H1 (cell line): Measurements from ENCODE around the gene AGAP1. TPM values are rescaled to one million over a fixed set of nuclear protein-coding genes. Genes with fewer than 3 reads are reported as not detected.
A peak's percentile ranks its signal among the peaks of the same experiment; 100 is the strongest.

Source experiments
- CTCF ChIA-PET: fragments of 300-600 bp; sonication (Branson Sonifier 250); formaldehyde crosslinking; loops from one replicate; lab custom pipeline; 2021; ENCODE audit not compliant: partially characterized antibody; lab: Charles Lee
- POLR2A ChIA-PET: fragments of 300-600 bp; sonication (Branson Sonifier 250); formaldehyde crosslinking; loops from one replicate; lab custom pipeline; 2021; ENCODE audit warnings: inconsistent platforms; ENCODE audit not compliant: partially characterized antibody; lab: Charles Lee
- DNase-seq, 2 experiments: peaks; one replicate each; pipeline versions ENCODE4 v3.0.0 to v3.0.0-alpha.2; 2010 to 2022; ENCODE audit warnings: low spot score in 2 of 2, low read depth in 1 of 2, mixed read lengths in 1 of 2
- FAIRE-seq: peaks from 2 replicates; lab custom pipeline; 2011; peaks lifted over from hg19 to GRCh38; lab: Jason Lieb, UNC
- H2AFZ ChIP-seq: 2 replicates; pipeline ENCODE4 v1.8.1; 2012; ENCODE audit warnings: low read length, inconsistent platforms
- H2AK5ac ChIP-seq: 2 replicates; pipeline ENCODE4 v1.6.1; 2013; ENCODE audit warnings: low read depth, low read length
- H2BK120ac ChIP-seq: replicated peaks from 2 replicates; pipeline ENCODE3; 2013; ENCODE audit warnings: low read depth, low read length, inconsistent platforms
- H2BK12ac ChIP-seq: 2 replicates; pipeline ENCODE4 v1.6.1; 2013; ENCODE audit warnings: low read depth, low read length
- H2BK15ac ChIP-seq: 2 replicates; pipeline ENCODE4 v1.6.1; 2013; ENCODE audit warnings: low read length
- H2BK20ac ChIP-seq: 2 replicates; pipeline ENCODE4 v1.6.1; 2013; ENCODE audit warnings: low read length
- H2BK5ac ChIP-seq: 2 replicates; pipeline ENCODE4 v1.6.1; 2013; ENCODE audit warnings: low read depth, low read length
- H3K14ac ChIP-seq: 2 replicates; pipeline ENCODE4 v1.6.1; 2013; ENCODE audit warnings: inconsistent platforms; ENCODE audit not compliant: insufficient read length
- H3K18ac ChIP-seq: 2 replicates; pipeline ENCODE4 v1.6.1; 2013; ENCODE audit warnings: low read length; ENCODE audit errors: extremely low read depth
- H3K23ac ChIP-seq: 2 replicates; pipeline ENCODE4 v1.6.1; 2013; ENCODE audit warnings: inconsistent platforms; ENCODE audit not compliant: insufficient read length
- H3K23me2 ChIP-seq: 2 replicates; pipeline ENCODE4 v1.6.1; 2013; ENCODE audit warnings: low read depth, low read length
- H3K27ac ChIP-seq: 2 replicates; pipeline ENCODE4 v1.6.1; 2011; ENCODE audit warnings: low read depth, low read length, inconsistent platforms
- H3K27me3 ChIP-seq, 4 experiments: replicated peaks in 1 of 4; 1 replicate in 1 of 4; 2 replicates in 3 of 4; pipeline versions ENCODE4 v1.6.1 to v1.8.1; 2011 to 2013; ENCODE audit warnings: low read length in 3 of 4, mild to moderate bottlenecking in 3 of 4, inconsistent platforms in 2 of 4, mixed read lengths in 2 of 4, moderate library complexity in 1 of 4; ENCODE audit not compliant: control insufficient read depth in 3 of 4, insufficient read depth in 3 of 4; ENCODE audit errors: extremely low read depth in 1 of 4
- H3K36me3 ChIP-seq, 4 experiments: 2 replicates each; pipeline versions ENCODE4 v1.6.1 to v1.8.1; 2011 to 2013; ENCODE audit warnings: mild to moderate bottlenecking in 4 of 4, low read length in 3 of 4, moderate library complexity in 2 of 4, control low read depth in 1 of 4, inconsistent platforms in 1 of 4; ENCODE audit not compliant: insufficient read depth in 4 of 4, control insufficient read depth in 2 of 4
- H3K4ac ChIP-seq: replicated peaks from 2 replicates; pipeline ENCODE3; 2013; ENCODE audit warnings: low read length, low read depth, mixed read lengths, inconsistent platforms; ENCODE audit not compliant: insufficient read length
- H3K4me1 ChIP-seq, 4 experiments: replicated peaks in 1 of 4; 1 replicate in 1 of 4; 2 replicates in 3 of 4; pipeline versions ENCODE4 v1.6.1 to v1.8.1; 2011 to 2013; ENCODE audit warnings: low read length in 3 of 4, inconsistent platforms in 2 of 4, mixed read lengths in 1 of 4; ENCODE audit not compliant: insufficient read depth in 4 of 4, control insufficient read depth in 3 of 4
- H3K4me2 ChIP-seq, 2 experiments: 2 replicates each; pipeline versions ENCODE4 v1.6.1 to v1.8.1; 2011 to 2013; ENCODE audit warnings: low read depth in 2 of 2, low read length in 2 of 2, control low read depth in 1 of 2, inconsistent platforms in 1 of 2, mild to moderate bottlenecking in 1 of 2; ENCODE audit not compliant: insufficient read depth in 1 of 2
- H3K4me3 ChIP-seq, 4 experiments: fragments of 200-600, 300-600 bp in 1 of 4; sonication (generic), shearing (Covaris generic), sonication (Bioruptor Twin) in 1 of 4; 2 replicates each; pipeline versions ENCODE4 v1.5.1 to v1.8.1; 2011 to 2016; ENCODE audit warnings: low read length in 4 of 4, low read depth in 3 of 4, control low read depth in 2 of 4, inconsistent platforms in 2 of 4, mild to moderate bottlenecking in 2 of 4, mixed read lengths in 1 of 4, moderate library complexity in 1 of 4; ENCODE audit not compliant: insufficient read depth in 2 of 4; ENCODE audit errors: extremely low read depth in 1 of 4
- H3K56ac ChIP-seq: replicated peaks from 2 replicates; pipeline ENCODE3; 2013; ENCODE audit warnings: low read depth, mild to moderate bottlenecking, mixed read lengths, low read length, inconsistent platforms; ENCODE audit not compliant: insufficient read length
- H3K79me1 ChIP-seq: 2 replicates; pipeline ENCODE4 v1.6.1; 2013; ENCODE audit warnings: low read depth, low read length, control low read depth
- H3K79me2 ChIP-seq, 2 experiments: 2 replicates each; pipeline versions ENCODE4 v1.6.1 to v1.8.1; 2012 to 2013; ENCODE audit warnings: low read length in 2 of 2, mild to moderate bottlenecking in 2 of 2, inconsistent platforms in 1 of 2; ENCODE audit not compliant: insufficient read depth in 2 of 2, control insufficient read depth in 1 of 2
- H3K9ac ChIP-seq, 4 experiments: replicated peaks in 1 of 4; 1 replicate in 1 of 4; 2 replicates in 3 of 4; pipeline versions ENCODE4 v1.6.1 to v1.8.1; 2011 to 2013; ENCODE audit warnings: low read depth in 3 of 4, low read length in 3 of 4, control low read depth in 2 of 4, mild to moderate bottlenecking in 2 of 4, moderate library complexity in 2 of 4, inconsistent platforms in 1 of 4; ENCODE audit errors: extremely low read depth in 1 of 4
- H3K9me3 ChIP-seq, 2 experiments: 2 replicates each; pipeline versions ENCODE4 v1.6.1 to v1.8.1; 2012 to 2013; ENCODE audit warnings: mild to moderate bottlenecking in 2 of 2, moderate library complexity in 2 of 2, control low read depth in 1 of 2, inconsistent platforms in 1 of 2, low read depth in 1 of 2, low read length in 1 of 2, mixed read lengths in 1 of 2; ENCODE audit not compliant: insufficient read depth in 2 of 2
- H4K20me1 ChIP-seq, 2 experiments: replicated peaks in 1 of 2; 2 replicates each; pipeline versions ENCODE3 to v1.8.1; 2011 to 2013; ENCODE audit warnings: inconsistent platforms in 2 of 2, low read length in 2 of 2, mild to moderate bottlenecking in 1 of 2; ENCODE audit not compliant: insufficient read depth in 2 of 2, control insufficient read depth in 1 of 2
- H4K5ac ChIP-seq: 2 replicates; pipeline ENCODE4 v1.6.1; 2013; ENCODE audit warnings: low read length, low read depth, mixed read lengths, inconsistent platforms; ENCODE audit not compliant: insufficient read length
- H4K8ac ChIP-seq: 2 replicates; pipeline ENCODE4 v1.8.0; 2013; ENCODE audit warnings: mild to moderate bottlenecking, moderate library complexity, low read length, inconsistent platforms; ENCODE audit not compliant: insufficient read depth; ENCODE audit errors: extremely low read depth
- H4K91ac ChIP-seq: replicated peaks from 2 replicates; pipeline ENCODE3; 2013; ENCODE audit warnings: low read length, mixed read lengths, inconsistent platforms; ENCODE audit not compliant: insufficient read length
- WGBS, 2 experiments: shearing (Covaris generic) in 1 of 2; methylation state at CpG; one replicate each; pipeline versions ENCODE4 v1.1.6 to v1.1.7; 2013 to 2015; ENCODE audit warnings: low lambda C conversion rate in 2 of 2, mixed read lengths in 2 of 2, inconsistent platforms in 1 of 2, low coverage in 1 of 2, missing lambda C conversion rate in 1 of 2; ENCODE audit not compliant: insufficient replicate concordance in 2 of 2, insufficient coverage in 1 of 2, insufficient read length in 1 of 2; ENCODE audit errors: extremely low coverage in 1 of 2, missing lambda C conversion rate in 1 of 2; 5-methylcytosine and 5-hydroxymethylcytosine counted together
- polyA plus RNA-seq, 7 experiments: library from polyadenylated mRNA; depleted of rRNA in 3 of 7; stranded (reverse) in 5 of 7; unstranded in 2 of 7; fragments of >200 nt in 5 of 7; fragments of 200-250 nt in 2 of 7; gene quantifications; 1 replicate in 5 of 7; 2 replicates in 1 of 7; 4 replicates in 1 of 7; pipeline versions ENCODE4 v1.2.1 to v1.2.3, GENCODE V29; 2011 to 2013; ENCODE audit warnings: missing spikeins in 2 of 7, mixed read lengths in 2 of 7
- total RNA-seq: library from RNA; stranded (reverse); fragmentation: NEBNext Ultra II Directional; extraction: Animal tissue kit (Norgen Biotek cat#: 25700); gene quantifications from 2 replicates; pipeline ENCODE4 v1.2.1, GENCODE V29; 2021

The AGAP1 gene
- total and polyA plus RNA-seq, 2 of the 8 experiments (the other 6 are each of a cell fraction or from before 2014, with no cell fraction given) = 18.1 to 39.4 TPM

GRCh38 chr2:235852526-235852920 is 358.7 kb downstream of the AGAP1 start:
- H3K9ac ChIP-seq = no peak overlapping the region
- H3K4me1 ChIP-seq = peaks cover 0 to 8% (median 4%) of the 10 kb centered on the region in 4 experiments
- H3K4me2 ChIP-seq = no peak overlapping the region
- no peak overlapping the region; the same call in 1 of the 2 replicates for H4K8ac ChIP-seq
- H3K79me2 ChIP-seq = no peaks in the 10 kb centered on the region
- DNase-seq (no peak), FAIRE-seq (no peak)
- no peaks in the 10 kb centered on the region for H3K27me3 ChIP-seq
- H3K36me3 ChIP-seq = no peaks in the 10 kb centered on the region
- no peak overlapping the region for H3K14ac ChIP-seq
- H4K91ac ChIP-seq = no peak overlapping the region
- no peak overlapping the region for H2BK20ac ChIP-seq
- no peak overlapping the region for H3K56ac ChIP-seq
- no peak overlapping the region for H2AFZ ChIP-seq
- H3K4ac ChIP-seq = no peak overlapping the region
- H2BK120ac ChIP-seq = no peak overlapping the region
- H3K9me3 ChIP-seq = no peaks in the 10 kb centered on the region
- H3K23ac ChIP-seq = no peak overlapping the region
- no peak overlapping the region for H4K5ac ChIP-seq
- no peaks in the 10 kb centered on the region for H3K23me2 ChIP-seq
- 0 out of 2 replicates have a peak, but pooled peaks cover 2% of the 10 kb centered on the region for H3K79me1 ChIP-seq
- H2BK15ac ChIP-seq = no peak overlapping the region
- 0 out of 2 replicates have a peak overlapping the region, but pooled peaks have one; percentile 39 for H3K18ac ChIP-seq
- WGBS, 2 experiments = 80% methylated on average over 11 of the region's 11 CpGs; no CpG with 5 or more reads in 1 of the 2 experiments
- no peak overlapping the region for H3K27ac ChIP-seq
- H2AK5ac ChIP-seq = no peak overlapping the region
- POLR2A ChIA-PET = no interaction called here
- no peak overlapping the region for H3K4me3 ChIP-seq
- H2BK12ac ChIP-seq = no peak overlapping the region
- H2BK5ac ChIP-seq = no peak overlapping the region
- CTCF ChIA-PET = interaction anchor here (1.7 kb wide), 1 partner anchor 84 kb away, joined by 4 read pairs; no protein-coding TSS in a partner anchor
- H4K20me1 ChIP-seq = peaks cover 2 to 4% of the 10 kb centered on the region in 2 experiments
